ENCODE measurements around the gene ATG10.

DNA sequence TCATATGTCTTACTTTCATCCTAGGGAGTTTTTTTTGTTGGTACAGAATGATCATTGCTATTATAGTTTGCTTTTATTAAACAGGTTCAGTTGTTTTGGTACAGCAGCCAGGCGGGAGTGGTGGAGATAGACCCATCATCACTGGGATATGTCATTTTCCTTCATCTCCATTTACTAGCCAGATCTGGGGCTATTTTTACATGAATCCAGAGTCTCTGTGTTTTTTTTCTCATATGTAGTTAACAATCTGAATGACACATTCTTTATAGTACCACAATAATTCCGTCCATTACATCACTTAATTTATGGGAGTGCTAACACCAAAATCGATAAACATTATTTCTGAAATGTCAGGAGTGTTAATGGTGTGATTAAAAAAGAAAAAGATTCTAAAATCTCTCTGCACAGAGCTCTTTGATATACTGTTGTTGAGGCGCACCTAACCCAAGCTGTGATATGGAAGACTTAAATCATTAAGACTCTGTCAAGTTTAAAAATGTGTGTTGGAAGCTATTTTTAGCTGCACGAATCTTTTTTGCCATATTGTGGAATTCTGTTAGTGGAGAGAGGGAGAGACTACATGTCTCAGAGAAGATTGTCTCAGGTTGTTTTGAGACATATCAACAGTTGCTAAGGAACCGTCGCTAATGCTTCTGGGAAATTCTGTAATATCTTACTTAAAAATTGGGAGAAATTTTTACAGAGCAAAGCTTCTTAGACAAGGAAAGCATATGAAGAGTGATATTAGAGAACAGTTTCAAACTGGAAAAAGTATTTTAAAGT, 246.7 kb downstream of the ATG10 start:
- TF ChIP-seq, protein P1, sequence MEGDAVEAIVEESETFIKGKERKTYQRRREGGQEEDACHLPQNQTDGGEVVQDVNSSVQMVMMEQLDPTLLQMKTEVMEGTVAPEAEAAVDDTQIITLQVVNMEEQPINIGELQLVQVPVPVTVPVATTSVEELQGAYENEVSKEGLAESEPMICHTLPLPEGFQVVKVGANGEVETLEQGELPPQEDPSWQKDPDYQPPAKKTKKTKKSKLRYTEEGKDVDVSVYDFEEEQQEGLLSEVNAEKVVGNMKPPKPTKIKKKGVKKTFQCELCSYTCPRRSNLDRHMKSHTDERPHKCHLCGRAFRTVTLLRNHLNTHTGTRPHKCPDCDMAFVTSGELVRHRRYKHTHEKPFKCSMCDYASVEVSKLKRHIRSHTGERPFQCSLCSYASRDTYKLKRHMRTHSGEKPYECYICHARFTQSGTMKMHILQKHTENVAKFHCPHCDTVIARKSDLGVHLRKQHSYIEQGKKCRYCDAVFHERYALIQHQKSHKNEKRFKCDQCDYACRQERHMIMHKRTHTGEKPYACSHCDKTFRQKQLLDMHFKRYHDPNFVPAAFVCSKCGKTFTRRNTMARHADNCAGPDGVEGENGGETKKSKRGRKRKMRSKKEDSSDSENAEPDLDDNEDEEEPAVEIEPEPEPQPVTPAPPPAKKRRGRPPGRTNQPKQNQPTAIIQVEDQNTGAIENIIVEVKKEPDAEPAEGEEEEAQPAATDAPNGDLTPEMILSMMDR (IDR thresholded peaks at IDR 0.05), result no peak
- no peak for TF ChIP-seq POLR2A (IDR thresholded peaks at IDR 0.05)

Measured in heart left ventricle (tissue), 13 donors.